Esophagus (tissue), 2 donors: ENCODE results near the gene CAVIN3. TPM values are rescaled to one million over a fixed set of nuclear protein-coding genes. Genes with fewer than 3 reads are reported as not detected.

Experiments
- H3K27ac ChIP-seq, 2 donors: one replicate each; pipeline ENCODE4 v1.5.1; 2013; ENCODE audit warnings: low read depth in 2 of 2, mild to moderate bottlenecking in 2 of 2, inconsistent platforms in 1 of 2, low read length in 1 of 2, moderate library complexity in 1 of 2
- H3K27me3 ChIP-seq, 2 donors: one replicate each; pipeline ENCODE4 v1.6.1; 2013; ENCODE audit warnings: low read length in 2 of 2, control low read depth in 1 of 2, mild to moderate bottlenecking in 1 of 2; ENCODE audit not compliant: insufficient read depth in 2 of 2, control insufficient read depth in 1 of 2
- H3K36me3 ChIP-seq, 2 donors: one replicate each; pipeline ENCODE4 v1.6.1; 2013; ENCODE audit warnings: low read length in 1 of 2; ENCODE audit not compliant: control insufficient read depth in 2 of 2, insufficient read depth in 2 of 2
- H3K4me1 ChIP-seq, 2 donors: one replicate each; pipeline ENCODE4 v1.6.1; 2013; ENCODE audit warnings: low read length in 1 of 2; ENCODE audit not compliant: control insufficient read depth in 2 of 2, insufficient read depth in 2 of 2
- H3K4me3 ChIP-seq, 2 donors: one replicate each; pipeline ENCODE4 v1.5.1; 2013; ENCODE audit warnings: low read length in 2 of 2, mild to moderate bottlenecking in 2 of 2, low read depth in 1 of 2, moderate library complexity in 1 of 2
- H3K9me3 ChIP-seq, 2 donors: one replicate each; pipeline ENCODE4 v1.6.1; 2013; ENCODE audit warnings: mild to moderate bottlenecking in 2 of 2, low read depth in 1 of 2, low read length in 1 of 2, moderate library complexity in 1 of 2; ENCODE audit not compliant: control insufficient read depth in 2 of 2, insufficient read depth in 1 of 2
- WGBS, 2 donors: extraction: QIAGEN DNeasy Blood & Tissue Kit; methylation state at CpG; one replicate each; pipeline ENCODE4 v1.1.7; 2013; 5-methylcytosine and 5-hydroxymethylcytosine counted together
- polyA plus RNA-seq, 2 donors: library from polyadenylated mRNA; stranded (reverse); fragments of 200-250 nt; gene quantifications; one replicate each; pipeline ENCODE4 v1.2.3, GENCODE V29; 2013
- donor health status: healthy with polysubstance abuse.
- donor health status: Bipolar disorder and iron deficiency.

Gene CAVIN3
- polyA plus RNA-seq, 2 donors: 16.7 to 23.0 TPM

DNA sequence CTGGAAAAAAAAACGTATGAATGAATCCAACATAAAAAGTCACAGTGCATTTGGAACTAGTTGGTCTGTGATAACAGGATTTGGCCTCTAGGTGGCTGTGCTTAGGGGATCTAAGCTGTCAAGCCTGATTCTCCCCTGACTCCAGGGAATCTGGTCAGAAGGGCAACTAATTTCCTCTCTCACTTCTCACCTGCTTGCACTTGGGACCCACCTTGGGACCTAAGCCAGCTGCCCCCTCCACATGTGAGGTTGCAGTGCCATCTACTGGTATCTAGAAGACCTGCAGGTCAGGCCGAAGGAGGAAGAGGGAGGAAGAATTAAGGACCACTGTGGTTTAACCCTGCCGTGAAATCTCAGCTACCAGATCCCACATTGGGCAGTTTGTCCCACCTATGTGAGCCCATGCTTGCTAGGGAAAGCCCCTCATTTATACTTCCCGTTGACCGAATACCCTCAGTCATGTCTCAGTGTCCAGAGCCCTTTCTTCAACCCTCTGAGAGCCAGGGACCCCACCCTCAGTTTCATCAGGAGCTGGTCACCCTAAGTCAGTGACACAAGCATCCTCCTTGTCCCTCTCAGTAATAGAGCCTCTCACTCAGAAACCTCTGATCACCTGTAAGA is 33.2 kb upstream of the CAVIN3 start:
- WGBS, 2 donors: 10 to 15% methylated on average over 5 of the region's 5 CpGs

DNA sequence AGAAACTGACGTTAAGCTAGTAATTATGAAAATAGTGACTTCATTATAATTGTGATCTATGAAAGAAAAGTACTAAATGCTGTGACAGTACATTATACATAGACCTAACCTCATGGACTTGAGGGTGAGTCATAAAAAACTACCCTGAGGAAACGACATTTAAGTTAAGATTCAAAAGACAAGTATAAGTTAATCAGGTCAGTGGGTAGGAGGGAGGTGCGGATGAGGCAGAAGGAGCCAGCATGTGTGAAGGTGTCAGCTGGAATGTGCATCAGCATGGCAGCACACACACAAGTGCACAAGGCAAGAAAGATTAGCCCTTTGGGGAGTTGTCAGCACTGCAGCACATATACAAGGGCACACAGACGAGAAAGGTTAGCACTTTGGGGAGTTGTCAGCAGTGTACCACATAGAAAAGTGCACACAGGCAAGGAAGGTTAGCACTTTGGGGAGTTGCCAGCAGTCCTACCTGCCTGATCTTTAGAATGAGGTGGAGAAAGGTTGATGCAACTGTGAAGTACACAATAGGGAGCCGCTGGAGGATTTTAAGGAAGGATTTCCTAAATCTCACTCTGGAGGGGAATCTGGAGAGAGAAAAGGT is 31.6 kb upstream of the CAVIN3 start:
- Histone ChIP-seq H3K27me3 (no peaks in the 10 kb centered on the region), H3K4me3 (no peak overlapping the region), H3K36me3 (no peaks in the 10 kb centered on the region), H3K4me1 (no peaks in the 10 kb centered on the region), H3K9me3 (no peaks in the 10 kb centered on the region), H3K27ac (no peak overlapping the region)
- WGBS, 2 donors: 62 to 63% methylated on average over 5 of the region's 5 CpGs

More for the DNA sequence above, 33.2 kb upstream of the CAVIN3 start:
- Histone ChIP-seq H3K4me1 (peaks cover 0 to 2% of the 10 kb centered on the region in 2 donors), H3K4me3 (no peak overlapping the region), H3K27me3 (no peaks in the 10 kb centered on the region), H3K36me3 (no peaks in the 10 kb centered on the region), H3K27ac (no peak overlapping the region), H3K9me3 (no peaks in the 10 kb centered on the region)

- no peak overlapping the region for H3K4me3 ChIP-seq
- no peaks in the 10 kb centered on the region for H3K9me3 ChIP-seq
- no peaks in the 10 kb centered on the region for H3K27me3 ChIP-seq
- H3K4me1 ChIP-seq: no peaks in the 10 kb centered on the region
- no peaks in the 10 kb centered on the region for H3K36me3 ChIP-seq
- H3K27ac ChIP-seq: no peak overlapping the region
- WGBS, 2 donors: 63 to 72% methylated on average over 2 of the region's 2 CpGs
Observed at GRCh38 chr11:6350486-6350885, 30.2 kb upstream of the CAVIN3 start.

DNA sequence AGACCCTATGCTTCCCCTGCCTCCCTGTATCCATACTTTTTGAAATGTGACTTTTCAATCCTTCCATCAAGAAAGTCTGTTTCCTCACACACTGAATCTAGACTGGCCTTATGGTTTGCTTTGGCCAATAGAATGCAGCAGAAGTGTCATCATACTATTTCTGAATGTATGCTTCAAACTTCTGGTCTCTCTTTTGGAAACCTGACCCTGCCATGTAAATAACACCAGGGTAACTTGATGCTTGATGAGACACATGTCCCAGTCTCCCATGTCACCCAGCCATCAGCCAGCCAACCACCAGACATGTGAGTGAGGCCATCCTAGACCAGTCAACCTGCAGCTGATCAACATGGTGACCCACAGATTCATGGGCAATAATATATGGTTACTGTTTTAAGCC is 29.7 kb upstream of the CAVIN3 start:
- Histone ChIP-seq H3K36me3 (no peaks in the 10 kb centered on the region), H3K4me1 (no peaks in the 10 kb centered on the region), H3K27me3 (no peaks in the 10 kb centered on the region), H3K4me3 (no peak overlapping the region), H3K9me3 (no peaks in the 10 kb centered on the region), H3K27ac (no peak overlapping the region)

- H3K4me1 ChIP-seq: no peaks in the 10 kb centered on the region
- H3K27ac ChIP-seq: no peak overlapping the region
- H3K9me3 ChIP-seq: no peaks in the 10 kb centered on the region
- H3K4me3 ChIP-seq: no peak overlapping the region
- 89 to 96% methylated on average over 1 of the region's 1 CpG for WGBS, 2 donors
- no peaks in the 10 kb centered on the region for H3K27me3 ChIP-seq
- H3K36me3 ChIP-seq: no peaks in the 10 kb centered on the region
Observed at GRCh38 chr11:6345366-6345765, 25.1 kb upstream of the CAVIN3 start.

DNA sequence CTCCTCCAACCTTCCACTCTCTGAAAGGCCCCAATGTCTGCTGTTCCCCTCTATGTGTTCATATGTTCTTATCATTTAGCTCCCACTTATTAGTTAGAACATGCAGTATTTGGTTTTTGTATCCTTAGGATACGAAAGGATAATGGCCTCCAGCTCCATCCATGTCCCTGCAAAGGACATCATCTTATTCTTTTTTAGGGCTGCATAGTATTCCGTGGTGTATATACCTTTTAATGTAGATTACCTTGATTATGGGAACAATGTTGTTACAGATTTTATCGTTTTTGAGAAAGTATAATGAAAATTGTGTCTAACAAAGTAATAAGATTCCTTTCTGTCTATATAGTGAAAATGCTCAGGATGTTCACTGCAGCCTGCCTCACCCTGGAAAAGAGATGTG is 16.0 kb upstream of the CAVIN3 start:
- Histone ChIP-seq H3K9me3 (no peaks in the 10 kb centered on the region), H3K4me1 (no peaks in the 10 kb centered on the region), H3K27ac (no peak overlapping the region), H3K4me3 (no peak overlapping the region), H3K36me3 (no peaks in the 10 kb centered on the region), H3K27me3 (no peaks in the 10 kb centered on the region)
- 86 to 88% methylated on average over 3 of the region's 3 CpGs for WGBS, 2 donors

GRCh38 chr11:6334806-6335205 is 14.5 kb upstream of the CAVIN3 start:
- Histone ChIP-seq H3K27me3 (no peaks in the 10 kb centered on the region), H3K9me3 (no peaks in the 10 kb centered on the region), H3K36me3 (no peaks in the 10 kb centered on the region), H3K4me3 (no peak overlapping the region), H3K27ac (no peak overlapping the region), H3K4me1 (no peaks in the 10 kb centered on the region)
- WGBS, 2 donors: 90 to 92% methylated on average over 6 of the region's 6 CpGs

DNA sequence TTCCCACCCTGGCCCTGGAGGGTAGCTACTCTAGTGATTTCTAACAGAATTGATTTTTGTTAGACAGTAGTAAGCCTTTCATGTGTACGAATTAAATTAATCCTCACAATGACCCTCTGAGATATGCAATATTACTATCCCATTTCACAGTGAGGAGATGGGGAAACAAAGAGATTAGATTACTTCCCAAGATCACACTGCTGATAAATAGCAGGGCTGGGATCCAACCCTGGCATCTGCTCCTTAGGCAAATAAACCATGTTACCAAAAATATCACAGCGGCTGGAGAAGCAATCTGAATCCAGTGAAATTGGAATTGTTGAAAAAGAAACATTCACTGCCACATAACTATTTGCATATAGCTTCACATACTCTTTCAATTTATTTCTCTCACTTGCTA is 12.8 kb upstream of the CAVIN3 start:
- Histone ChIP-seq H3K27me3 (no peaks in the 10 kb centered on the region), H3K9me3 (no peaks in the 10 kb centered on the region), H3K4me3 (no peak overlapping the region), H3K36me3 (no peaks in the 10 kb centered on the region), H3K27ac (no peak overlapping the region), H3K4me1 (no peaks in the 10 kb centered on the region)
- 24 to 36% methylated on average over 2 of the region's 2 CpGs for WGBS, 2 donors

DNA sequence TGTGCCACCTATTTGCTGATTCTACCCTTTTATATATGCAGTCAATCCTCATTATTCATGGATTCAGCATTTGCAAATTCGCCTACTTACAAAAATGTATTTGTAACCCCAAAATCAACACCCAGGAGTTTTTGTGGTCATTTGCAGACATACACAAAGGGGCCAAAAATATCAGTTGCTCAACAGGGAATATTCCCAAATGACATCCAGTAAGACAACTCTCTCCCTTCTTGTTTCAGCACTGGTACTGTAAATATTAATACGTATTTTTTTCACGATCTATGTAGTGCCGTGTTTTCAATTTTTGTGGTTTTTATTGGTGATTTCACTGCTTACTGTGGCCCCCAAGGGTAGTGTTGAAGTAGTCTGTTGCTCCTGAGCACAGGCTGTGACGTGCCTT is 11.8 kb upstream of the CAVIN3 start:
- no peak overlapping the region for H3K27ac ChIP-seq
- no peaks in the 10 kb centered on the region for H3K9me3 ChIP-seq
- WGBS, 2 donors: 86 to 87% methylated on average over 5 of the region's 5 CpGs
- no peak overlapping the region for H3K4me3 ChIP-seq
- H3K4me1 ChIP-seq: no peaks in the 10 kb centered on the region
- H3K36me3 ChIP-seq: no peaks in the 10 kb centered on the region
- no peaks in the 10 kb centered on the region for H3K27me3 ChIP-seq

GRCh38 chr11:6328321-6328720 is 8.0 kb upstream of the CAVIN3 start:
- H3K4me3 ChIP-seq: no peak overlapping the region

More at GRCh38 chr11:6328321-6328720, 8.0 kb upstream of the CAVIN3 start:
- no peak overlapping the region for H3K27ac ChIP-seq
- no peaks in the 10 kb centered on the region for H3K9me3 ChIP-seq
- no peaks in the 10 kb centered on the region for H3K4me1 ChIP-seq
- H3K36me3 ChIP-seq: no peaks in the 10 kb centered on the region
- H3K27me3 ChIP-seq: no peaks in the 10 kb centered on the region
